GM19328 (cell line): ENCODE measurements around the gene KLHL1.

Source experiments
- ATAC-seq: cut with Tn5 transposase; IDR thresholded peaks from one replicate; pipeline ENCODE4 v1.9.1; 2021; ENCODE audit warnings: mild to moderate bottlenecking, moderate library complexity; ENCODE audit not compliant: unreplicated experiment

The KLHL1 gene

GRCh38 chr13:70016116-70016515 lies 92.1 kb downstream of the KLHL1 start:
- ATAC-seq: no peak

GRCh38 chr13:70014337-70014736 lies 93.9 kb downstream of the KLHL1 start:
- no peak for ATAC-seq

GRCh38 chr13:69999875-70000274 lies 108.4 kb downstream of the KLHL1 start:
- ATAC-seq: no peak

- ATAC-seq: no peak
Observed at GRCh38 chr13:69997061-69997460, 111.2 kb downstream of the KLHL1 start.

GRCh38 chr13:69980799-69981198 lies 127.5 kb downstream of the KLHL1 start:
- ATAC-seq: no peak

GRCh38 chr13:69975496-69975895 lies 132.8 kb downstream of the KLHL1 start:
- ATAC-seq: no peak

- no peak for ATAC-seq
Observed at GRCh38 chr13:69970520-69970919, 137.7 kb downstream of the KLHL1 start.

- no peak for ATAC-seq
Observed at GRCh38 chr13:69959046-69959445, 149.2 kb downstream of the KLHL1 start.

GRCh38 chr13:69956839-69957238 lies 151.4 kb downstream of the KLHL1 start:
- ATAC-seq: no peak

- no peak for ATAC-seq
Observed at GRCh38 chr13:69956349-69956748, 151.9 kb downstream of the KLHL1 start.

- ATAC-seq: no peak
Observed at GRCh38 chr13:69955271-69955670, 153.0 kb downstream of the KLHL1 start.

GRCh38 chr13:69951412-69951811 lies 156.8 kb downstream of the KLHL1 start:
- ATAC-seq: no peak

- no peak for ATAC-seq
Observed at GRCh38 chr13:69950160-69950559, 158.1 kb downstream of the KLHL1 start.

GRCh38 chr13:69948016-69948415 lies 160.2 kb downstream of the KLHL1 start:
- ATAC-seq: peak; percentile 97

- peak; percentile 20 for ATAC-seq
Observed at GRCh38 chr13:69947582-69947981, 160.7 kb downstream of the KLHL1 start.

GRCh38 chr13:69946511-69946910 lies 161.7 kb downstream of the KLHL1 start:
- ATAC-seq: no peak

GRCh38 chr13:69935043-69935442 lies 173.2 kb downstream of the KLHL1 start:
- no peak for ATAC-seq

GRCh38 chr13:69928262-69928661 lies 180.0 kb downstream of the KLHL1 start:
- no peak for ATAC-seq

GRCh38 chr13:69921156-69921555 lies 187.1 kb downstream of the KLHL1 start:
- no peak for ATAC-seq

- no peak for ATAC-seq
Observed at GRCh38 chr13:69912630-69913029, 195.6 kb downstream of the KLHL1 start.

- ATAC-seq: no peak
Observed at GRCh38 chr13:69910800-69911199, 197.5 kb downstream of the KLHL1 start.

- no peak for ATAC-seq
Observed at GRCh38 chr13:69904784-69905183, 203.5 kb downstream of the KLHL1 start.

GRCh38 chr13:69903081-69903480 lies 205.2 kb downstream of the KLHL1 start:
- ATAC-seq: no peak

- ATAC-seq: no peak
Observed at GRCh38 chr13:69882451-69882850, 225.8 kb downstream of the KLHL1 start.
